OCI-LY7 (cell line): ENCODE results near the gene SUMF2.

Experiments
- CTCF ChIP-seq: fragments of 200-600 bp; sonication (generic); conservative IDR thresholded peaks from 2 replicates; pipeline ENCODE4 v1.5.1; 2014; ENCODE audit warnings: mild to moderate bottlenecking, antibody characterized with exemption, low read length, moderate library complexity, mixed read lengths
- EZH2phosphoT487 ChIP-seq: fragments of 200-600 bp; sonication (generic); IDR thresholded peaks from 2 replicates; pipeline ENCODE4 v1.6.1; 2018; ENCODE audit warnings: low read depth, borderline replicate concordance, mild to moderate bottlenecking, mixed run types, antibody characterized with exemption, low read length, moderate library complexity, mixed read lengths

- TF ChIP-seq CTCF = no peak
- TF ChIP-seq EZH2phosphoT487 = no peak
These were observed 17.2 kb upstream of the SUMF2 start for GRCh38 chr7:56046721-56047445.
